ENCODE measurements around the gene DHX8. TPM values are rescaled to one million over a fixed set of nuclear protein-coding genes. Genes with fewer than 3 reads are reported as not detected.

Gene DHX8
- total RNA-seq, 1 experiment from 2014 or later = 53.5 TPM

DNA sequence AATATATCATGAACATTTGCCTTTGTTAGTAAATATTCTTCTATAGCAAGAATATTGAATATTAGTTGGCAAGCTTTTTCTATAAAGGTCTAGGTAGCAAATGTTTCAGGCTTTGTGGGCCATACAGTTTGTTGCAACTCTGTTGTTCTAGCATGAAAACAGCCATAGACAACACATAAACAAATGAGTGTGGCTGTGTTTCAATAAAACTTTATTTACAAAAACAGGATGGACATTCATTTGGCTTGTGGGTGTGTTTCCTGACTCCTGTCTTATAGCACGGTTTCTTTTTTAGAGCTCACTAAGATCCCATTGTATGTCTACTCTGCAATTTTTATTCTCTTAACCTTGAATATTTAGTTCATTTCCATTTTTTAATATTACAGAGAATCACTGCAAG, 46.0 kb upstream of the DHX8 start (continued):
- TF ChIP-seq YY1 (IDR thresholded peaks at IDR 0.05; ENCODE audit: extremely low read depth, insufficient replicate concordance, low read depth, low read length) = no peak
- TF ChIP-seq, protein P1, sequence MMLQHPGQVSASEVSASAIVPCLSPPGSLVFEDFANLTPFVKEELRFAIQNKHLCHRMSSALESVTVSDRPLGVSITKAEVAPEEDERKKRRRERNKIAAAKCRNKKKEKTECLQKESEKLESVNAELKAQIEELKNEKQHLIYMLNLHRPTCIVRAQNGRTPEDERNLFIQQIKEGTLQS (IDR thresholded peaks at IDR 0.05) = no peak
- TF ChIP-seq EGR1 (IDR thresholded peaks at IDR 0.05; ENCODE audit: low read depth) = no peak
- no peak for TF ChIP-seq EZH2phosphoT487 (IDR thresholded peaks at IDR 0.05; ENCODE audit: borderline replicate concordance)
- no peak for TF ChIP-seq SP1 (IDR thresholded peaks at IDR 0.05; ENCODE audit: low read depth)
- no peak for TF ChIP-seq ZNF274 (IDR thresholded peaks at IDR 0.05; ENCODE audit: low read depth, low read length)
- TF ChIP-seq EZH2 (IDR thresholded peaks at IDR 0.05) = no peak
- no peak for TF ChIP-seq POLR2A (IDR thresholded peaks at IDR 0.05; ENCODE audit: borderline replicate concordance, extremely low read depth, insufficient read depth, insufficient read length)
- no peak for TF ChIP-seq SRF (IDR thresholded peaks at IDR 0.05; ENCODE audit: low read depth)
- no peak for TF ChIP-seq CBX3 (IDR thresholded peaks at IDR 0.05; ENCODE audit: low read depth)

DNA sequence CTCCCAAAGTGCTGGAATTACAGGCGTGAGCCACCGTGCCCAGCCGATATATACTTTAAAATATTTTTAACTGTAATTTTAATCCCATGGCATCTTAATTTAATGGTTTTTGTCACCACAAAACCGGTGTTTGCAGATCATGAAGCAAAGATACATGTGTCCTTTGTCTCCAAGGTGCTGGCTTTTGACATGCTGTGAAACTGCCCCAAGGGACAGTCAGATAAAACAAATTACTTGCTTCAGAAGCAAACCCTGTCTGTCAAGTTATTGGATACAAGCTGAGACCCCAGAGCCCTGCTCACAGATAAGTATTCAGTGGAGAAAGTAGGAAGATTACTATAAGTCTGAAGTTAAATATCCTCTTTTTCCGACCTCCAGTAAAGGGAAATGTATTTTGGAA, 45.1 kb upstream of the DHX8 start:
- ChIA-PET CTCF (no interaction called here), POLR2A (no interaction called here), RAD21 (ENCODE audit: low non-redundant PET in 1 of 2, low total read pairs in 2 of 2, uncharacterized antibody in 2 of 2, unreplicated experiment in 2 of 2) (no interaction called here)
- DNase-seq (ENCODE audit: low read depth, low spot score) (no peak), ATAC-seq (no peak)
- Histone ChIP-seq H3K9ac (ENCODE audit: low read length) (no peak overlapping the region), H3K9me3 (ENCODE audit: control insufficient read depth in 1 of 2, insufficient read depth in 1 of 2, low read depth in 1 of 2, low read length in 2 of 2) (no peaks in the 10 kb centered on the region), H3K79me2 (ENCODE audit: insufficient read depth, low read length) (no peaks in the 10 kb centered on the region), H3K4me2 (ENCODE audit: low read length) (no peak overlapping the region), H3K4me3 (replicated peaks in 1 of 2; ENCODE audit: low read depth in 1 of 2, low read length in 2 of 2) (no peak overlapping the region), H4K20me1 (ENCODE audit: insufficient read depth) (no peaks in the 10 kb centered on the region), H3K27me3 (ENCODE audit: insufficient read depth, low read length) (no peaks in the 10 kb centered on the region), H3K4me1 (ENCODE audit: control insufficient read depth in 1 of 2, insufficient read depth in 2 of 2, low read length in 2 of 2) (peaks cover 27 to 30% of the 10 kb centered on the region in 2 experiments), H2AFZ (ENCODE audit: low read depth, low read length, poor library complexity, severe bottlenecking) (peak overlapping the region; percentile 32), H3K27ac (ENCODE audit: low read depth, low read length) (no peak overlapping the region), H3K36me3 (ENCODE audit: control insufficient read depth in 1 of 2, insufficient read depth in 2 of 2, low read length in 2 of 2) (no peaks in the 10 kb centered on the region), H3K9me2 (ENCODE audit: insufficient read depth) (no peaks in the 10 kb centered on the region)
- TF ChIP-seq ELF1 (IDR thresholded peaks at IDR 0.05; ENCODE audit: borderline replicate concordance, low read depth) (no peak), POLR2AphosphoS5 (IDR thresholded peaks at IDR 0.05; ENCODE audit: low read depth, low read length) (no peak), CBX3 (IDR thresholded peaks at IDR 0.05; ENCODE audit: low read depth) (no peak), YY1 (IDR thresholded peaks at IDR 0.05; ENCODE audit: extremely low read depth, insufficient replicate concordance, low read depth, low read length) (no peak), RAD21 (IDR thresholded peaks at IDR 0.05; ENCODE audit: low read depth) (no peak), ZFX (IDR thresholded peaks at IDR 0.05) (no peak), EGR1 (IDR thresholded peaks at IDR 0.05; ENCODE audit: low read depth) (no peak), TCF7L2 (IDR thresholded peaks at IDR 0.05; ENCODE audit: borderline replicate concordance, extremely low read depth, insufficient read depth, insufficient read length) (no peak), EZH2 (IDR thresholded peaks at IDR 0.05) (no peak), JUND (IDR thresholded peaks at IDR 0.05) (no peak), SP1 (IDR thresholded peaks at IDR 0.05; ENCODE audit: low read depth) (no peak), FOSL1 (IDR thresholded peaks at IDR 0.05; ENCODE audit: low read depth) (no peak), ZNF274 (IDR thresholded peaks at IDR 0.05; ENCODE audit: low read depth, low read length) (no peak), EZH2phosphoT487 (IDR thresholded peaks at IDR 0.05; ENCODE audit: borderline replicate concordance) (no peak), SRF (IDR thresholded peaks at IDR 0.05; ENCODE audit: low read depth) (no peak)
- TF ChIP-seq, protein P1 (IDR thresholded peaks at IDR 0.05) = no peak
- TF ChIP-seq, protein P2, sequence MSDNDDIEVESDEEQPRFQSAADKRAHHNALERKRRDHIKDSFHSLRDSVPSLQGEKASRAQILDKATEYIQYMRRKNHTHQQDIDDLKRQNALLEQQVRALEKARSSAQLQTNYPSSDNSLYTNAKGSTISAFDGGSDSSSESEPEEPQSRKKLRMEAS (IDR thresholded peaks at IDR 0.05) = no peak
- TF ChIP-seq, protein P3, sequence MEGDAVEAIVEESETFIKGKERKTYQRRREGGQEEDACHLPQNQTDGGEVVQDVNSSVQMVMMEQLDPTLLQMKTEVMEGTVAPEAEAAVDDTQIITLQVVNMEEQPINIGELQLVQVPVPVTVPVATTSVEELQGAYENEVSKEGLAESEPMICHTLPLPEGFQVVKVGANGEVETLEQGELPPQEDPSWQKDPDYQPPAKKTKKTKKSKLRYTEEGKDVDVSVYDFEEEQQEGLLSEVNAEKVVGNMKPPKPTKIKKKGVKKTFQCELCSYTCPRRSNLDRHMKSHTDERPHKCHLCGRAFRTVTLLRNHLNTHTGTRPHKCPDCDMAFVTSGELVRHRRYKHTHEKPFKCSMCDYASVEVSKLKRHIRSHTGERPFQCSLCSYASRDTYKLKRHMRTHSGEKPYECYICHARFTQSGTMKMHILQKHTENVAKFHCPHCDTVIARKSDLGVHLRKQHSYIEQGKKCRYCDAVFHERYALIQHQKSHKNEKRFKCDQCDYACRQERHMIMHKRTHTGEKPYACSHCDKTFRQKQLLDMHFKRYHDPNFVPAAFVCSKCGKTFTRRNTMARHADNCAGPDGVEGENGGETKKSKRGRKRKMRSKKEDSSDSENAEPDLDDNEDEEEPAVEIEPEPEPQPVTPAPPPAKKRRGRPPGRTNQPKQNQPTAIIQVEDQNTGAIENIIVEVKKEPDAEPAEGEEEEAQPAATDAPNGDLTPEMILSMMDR (IDR thresholded peaks at IDR 0.05 in 2 of 3, conservative IDR thresholded peaks at IDR 0.05 in 1 of 3; ENCODE audit: borderline replicate concordance in 1 of 3, insufficient read depth in 1 of 3, low read depth in 2 of 3, low read length in 2 of 3) = no peak
- TF ChIP-seq, protein P4, sequence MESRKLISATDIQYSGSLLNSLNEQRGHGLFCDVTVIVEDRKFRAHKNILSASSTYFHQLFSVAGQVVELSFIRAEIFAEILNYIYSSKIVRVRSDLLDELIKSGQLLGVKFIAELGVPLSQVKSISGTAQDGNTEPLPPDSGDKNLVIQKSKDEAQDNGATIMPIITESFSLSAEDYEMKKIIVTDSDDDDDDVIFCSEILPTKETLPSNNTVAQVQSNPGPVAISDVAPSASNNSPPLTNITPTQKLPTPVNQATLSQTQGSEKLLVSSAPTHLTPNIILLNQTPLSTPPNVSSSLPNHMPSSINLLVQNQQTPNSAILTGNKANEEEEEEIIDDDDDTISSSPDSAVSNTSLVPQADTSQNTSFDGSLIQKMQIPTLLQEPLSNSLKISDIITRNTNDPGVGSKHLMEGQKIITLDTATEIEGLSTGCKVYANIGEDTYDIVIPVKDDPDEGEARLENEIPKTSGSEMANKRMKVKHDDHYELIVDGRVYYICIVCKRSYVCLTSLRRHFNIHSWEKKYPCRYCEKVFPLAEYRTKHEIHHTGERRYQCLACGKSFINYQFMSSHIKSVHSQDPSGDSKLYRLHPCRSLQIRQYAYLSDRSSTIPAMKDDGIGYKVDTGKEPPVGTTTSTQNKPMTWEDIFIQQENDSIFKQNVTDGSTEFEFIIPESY (IDR thresholded peaks at IDR 0.05; ENCODE audit: extremely low read depth, insufficient replicate concordance, low read length) = no peak
- BruUV-seq (replicated peaks) = no TSS peak
- intact Hi-C loops (cut with micrococcal nuclease) = no loop called here

All from HCT116 (cell line).